K562 (cell line): ENCODE data around the gene OTOGL.

ENCODE experiments used
- BRD4 ChIP-seq: fragments of 200-600 bp; sonication (generic); IDR thresholded peaks from 2 replicates; pipeline ENCODE4 v1.6.1; 2017; ENCODE audit warnings: inconsistent platforms
- CREM ChIP-seq: IDR thresholded peaks from 2 replicates; pipeline ENCODE4 v1.6.1; 2014; ENCODE audit warnings: antibody characterized with exemption, low read depth
- HEY1 ChIP-seq: fragments of 250-450 bp; sonication (Bioruptor Pico); IDR thresholded peaks from 2 replicates; pipeline ENCODE4 v1.5.0; 2020; ENCODE audit warnings: mild to moderate bottlenecking, moderate library complexity, borderline replicate concordance
- NR3C1 ChIP-seq: sonication (generic); formaldehyde crosslinking; IDR thresholded peaks from 2 replicates; pipeline ENCODE4 v1.8.1; 2022; ENCODE audit warnings: missing genetic modification reagents
- SPI1 ChIP-seq: IDR thresholded peaks from 2 replicates; pipeline ENCODE4 v1.6.1; 2011; ENCODE audit warnings: low read depth, low read length, control low read depth, borderline replicate concordance
- TF ChIP-seq, protein P1 (sequence below): sonication (generic); formaldehyde crosslinking; IDR thresholded peaks from 2 replicates; pipeline ENCODE4 v1.8.1; 2022; ENCODE audit warnings: missing genetic modification reagents
- TF ChIP-seq, protein P2 (sequence below): fragments of 150-350 bp; IDR thresholded peaks from 2 replicates; pipeline ENCODE4 v1.6.1; 2014; ENCODE audit warnings: low read depth, mild to moderate bottlenecking, low read length, borderline replicate concordance

DNA sequence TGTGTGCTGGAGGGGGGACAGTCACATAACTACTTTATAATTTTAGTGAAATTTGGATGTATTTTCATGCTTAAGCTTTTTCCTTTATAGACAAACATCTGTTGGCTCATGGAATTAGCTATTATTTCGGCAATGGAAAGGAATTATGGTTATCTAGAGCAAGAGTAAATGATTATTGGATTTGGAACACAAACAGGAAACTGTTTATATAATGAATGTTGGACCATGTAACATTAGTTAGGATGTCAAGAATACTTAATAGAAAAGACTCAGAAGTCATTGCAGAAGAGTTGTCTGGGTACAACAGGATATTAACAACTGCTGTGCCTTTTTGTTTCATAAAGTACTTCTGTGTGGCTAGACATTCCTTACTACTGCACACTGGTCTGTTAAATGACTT, 108.7 kb downstream of the OTOGL start:
- TF ChIP-seq BRD4 (no peak), NR3C1 (CRISPR knock-in tag) (no peak), CREM (no peak), SPI1 (no peak), HEY1 (CRISPR knock-in tag) (no peak)
- TF ChIP-seq, protein P1, sequence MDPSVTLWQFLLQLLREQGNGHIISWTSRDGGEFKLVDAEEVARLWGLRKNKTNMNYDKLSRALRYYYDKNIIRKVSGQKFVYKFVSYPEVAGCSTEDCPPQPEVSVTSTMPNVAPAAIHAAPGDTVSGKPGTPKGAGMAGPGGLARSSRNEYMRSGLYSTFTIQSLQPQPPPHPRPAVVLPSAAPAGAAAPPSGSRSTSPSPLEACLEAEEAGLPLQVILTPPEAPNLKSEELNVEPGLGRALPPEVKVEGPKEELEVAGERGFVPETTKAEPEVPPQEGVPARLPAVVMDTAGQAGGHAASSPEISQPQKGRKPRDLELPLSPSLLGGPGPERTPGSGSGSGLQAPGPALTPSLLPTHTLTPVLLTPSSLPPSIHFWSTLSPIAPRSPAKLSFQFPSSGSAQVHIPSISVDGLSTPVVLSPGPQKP (CRISPR knock-in tag), result no peak
- TF ChIP-seq, protein P2, sequence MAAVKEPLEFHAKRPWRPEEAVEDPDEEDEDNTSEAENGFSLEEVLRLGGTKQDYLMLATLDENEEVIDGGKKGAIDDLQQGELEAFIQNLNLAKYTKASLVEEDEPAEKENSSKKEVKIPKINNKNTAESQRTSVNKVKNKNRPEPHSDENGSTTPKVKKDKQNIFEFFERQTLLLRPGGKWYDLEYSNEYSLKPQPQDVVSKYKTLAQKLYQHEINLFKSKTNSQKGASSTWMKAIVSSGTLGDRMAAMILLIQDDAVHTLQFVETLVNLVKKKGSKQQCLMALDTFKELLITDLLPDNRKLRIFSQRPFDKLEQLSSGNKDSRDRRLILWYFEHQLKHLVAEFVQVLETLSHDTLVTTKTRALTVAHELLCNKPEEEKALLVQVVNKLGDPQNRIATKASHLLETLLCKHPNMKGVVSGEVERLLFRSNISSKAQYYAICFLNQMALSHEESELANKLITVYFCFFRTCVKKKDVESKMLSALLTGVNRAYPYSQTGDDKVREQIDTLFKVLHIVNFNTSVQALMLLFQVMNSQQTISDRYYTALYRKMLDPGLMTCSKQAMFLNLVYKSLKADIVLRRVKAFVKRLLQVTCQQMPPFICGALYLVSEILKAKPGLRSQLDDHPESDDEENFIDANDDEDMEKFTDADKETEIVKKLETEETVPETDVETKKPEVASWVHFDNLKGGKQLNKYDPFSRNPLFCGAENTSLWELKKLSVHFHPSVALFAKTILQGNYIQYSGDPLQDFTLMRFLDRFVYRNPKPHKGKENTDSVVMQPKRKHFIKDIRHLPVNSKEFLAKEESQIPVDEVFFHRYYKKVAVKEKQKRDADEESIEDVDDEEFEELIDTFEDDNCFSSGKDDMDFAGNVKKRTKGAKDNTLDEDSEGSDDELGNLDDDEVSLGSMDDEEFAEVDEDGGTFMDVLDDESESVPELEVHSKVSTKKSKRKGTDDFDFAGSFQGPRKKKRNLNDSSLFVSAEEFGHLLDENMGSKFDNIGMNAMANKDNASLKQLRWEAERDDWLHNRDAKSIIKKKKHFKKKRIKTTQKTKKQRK, result no peak
